BJ (cell line): Measurements from ENCODE around the gene SNCA. TPM values are rescaled to one million over a fixed set of nuclear protein-coding genes. Genes with fewer than 3 reads are reported as not detected.

Source experiments
- CTCF ChIA-PET: fragments of 350-600 bp; formaldehyde crosslinking; extraction: SDS; loops from one replicate; lab custom pipeline; 2021; ENCODE audit warnings: antibody characterized with exemption, inconsistent platforms; lab: Yijun Ruan, JAX
- POLR2A ChIA-PET: fragments of 300-600 bp; sonication (Branson Sonifier 250); formaldehyde crosslinking; extraction: SDS; loops from one replicate; lab custom pipeline; 2021; ENCODE audit warnings: antibody characterized with exemption; lab: Charles Lee
- DNase-seq: peaks from one replicate; pipeline ENCODE4 v3.0.0-alpha.2; 2011; ENCODE audit warnings: low read depth
- H3K27me3 ChIP-seq: 2 replicates; pipeline ENCODE4 v1.6.0; 2011; ENCODE audit warnings: low read length; ENCODE audit not compliant: control insufficient read depth, insufficient read depth
- H3K36me3 ChIP-seq: 2 replicates; pipeline ENCODE4 v1.5.1; 2011; ENCODE audit warnings: low read length; ENCODE audit not compliant: control insufficient read depth, insufficient read depth
- H3K4me3 ChIP-seq: 2 replicates; pipeline ENCODE4 v1.5.1; 2011; ENCODE audit warnings: low read depth, mild to moderate bottlenecking, control low read depth, low read length
- polyA plus RNA-seq: library from polyadenylated mRNA; depleted of rRNA; stranded (reverse); fragments of >200 nt; gene quantifications from 2 replicates; pipeline ENCODE4 v1.2.3, GENCODE V29; 2011
- TF ChIP-seq, protein P1 (sequence below): IDR thresholded peaks from 2 replicates; pipeline ENCODE4 v1.5.1; 2011; ENCODE audit warnings: low read depth, mild to moderate bottlenecking, control low read depth, inconsistent platforms, low read length, moderate library complexity; ENCODE audit not compliant: insufficient read depth

The SNCA gene
- polyA plus RNA-seq, 1 experiment, result 0.18 TPM

DNA sequence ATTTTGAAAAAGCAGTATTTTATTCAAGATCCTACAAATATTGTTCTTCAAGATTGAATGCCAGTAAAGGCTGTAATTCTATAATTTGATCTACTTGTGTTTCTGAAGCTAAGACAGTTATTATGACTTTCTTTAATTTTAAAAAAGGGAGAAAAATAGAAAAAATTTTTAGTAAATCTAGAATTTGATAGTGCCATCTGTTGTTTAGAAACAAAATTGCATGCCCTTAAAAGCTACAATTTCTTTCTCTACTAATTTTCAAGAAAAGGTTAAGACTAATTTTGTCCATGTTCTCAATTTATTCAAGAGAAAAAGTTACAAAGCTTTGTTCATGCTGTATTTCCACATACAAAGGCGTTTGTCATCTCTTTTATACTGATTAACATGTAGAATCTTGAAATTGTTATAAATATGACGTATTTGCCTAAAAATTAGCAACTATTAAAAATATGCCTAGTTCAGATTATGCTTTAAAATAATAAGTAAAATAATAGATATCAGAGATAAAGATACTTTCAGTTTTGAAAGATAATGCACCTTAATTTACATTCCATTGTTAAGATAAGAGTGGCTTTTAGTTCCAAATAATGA is 32.1 kb upstream of the SNCA start:
- Histone ChIP-seq H3K4me3 (no peak overlapping the region), H3K27me3 (no peaks in the 10 kb centered on the region), H3K36me3 (no peaks in the 10 kb centered on the region)
- POLR2A ChIA-PET, result no interaction called here
- no peak for DNase-seq
- TF ChIP-seq, protein P1, sequence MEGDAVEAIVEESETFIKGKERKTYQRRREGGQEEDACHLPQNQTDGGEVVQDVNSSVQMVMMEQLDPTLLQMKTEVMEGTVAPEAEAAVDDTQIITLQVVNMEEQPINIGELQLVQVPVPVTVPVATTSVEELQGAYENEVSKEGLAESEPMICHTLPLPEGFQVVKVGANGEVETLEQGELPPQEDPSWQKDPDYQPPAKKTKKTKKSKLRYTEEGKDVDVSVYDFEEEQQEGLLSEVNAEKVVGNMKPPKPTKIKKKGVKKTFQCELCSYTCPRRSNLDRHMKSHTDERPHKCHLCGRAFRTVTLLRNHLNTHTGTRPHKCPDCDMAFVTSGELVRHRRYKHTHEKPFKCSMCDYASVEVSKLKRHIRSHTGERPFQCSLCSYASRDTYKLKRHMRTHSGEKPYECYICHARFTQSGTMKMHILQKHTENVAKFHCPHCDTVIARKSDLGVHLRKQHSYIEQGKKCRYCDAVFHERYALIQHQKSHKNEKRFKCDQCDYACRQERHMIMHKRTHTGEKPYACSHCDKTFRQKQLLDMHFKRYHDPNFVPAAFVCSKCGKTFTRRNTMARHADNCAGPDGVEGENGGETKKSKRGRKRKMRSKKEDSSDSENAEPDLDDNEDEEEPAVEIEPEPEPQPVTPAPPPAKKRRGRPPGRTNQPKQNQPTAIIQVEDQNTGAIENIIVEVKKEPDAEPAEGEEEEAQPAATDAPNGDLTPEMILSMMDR, result peak; percentile 42
- CTCF ChIA-PET, result interaction anchor here (0.6 to 3.6 kb wide), 11 partner anchors 9 to 879 kb away, joined by 3 to 21 read pairs (median 5); no protein-coding TSS in a partner anchor

DNA sequence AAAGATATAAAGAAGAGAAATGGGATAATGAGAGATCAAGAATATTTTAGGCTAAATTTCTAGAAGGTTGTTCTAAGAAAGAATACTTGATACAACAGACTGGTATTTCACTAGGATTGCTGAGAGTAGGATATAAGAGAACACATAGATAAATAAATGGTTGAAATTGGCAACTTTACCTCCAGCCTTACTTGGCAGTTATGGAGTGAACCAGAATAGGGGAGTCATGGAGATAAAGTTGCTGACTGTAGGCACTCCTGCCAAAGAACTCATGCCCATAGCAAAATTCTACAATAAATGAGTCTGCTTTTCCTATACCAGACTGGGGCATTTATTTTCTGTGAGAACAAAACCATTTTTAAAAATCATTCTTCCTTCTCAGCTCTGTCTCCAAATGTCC is 31.3 kb upstream of the SNCA start:
- no peak for DNase-seq
- POLR2A ChIA-PET, result no interaction called here
- H3K27me3 ChIP-seq, result no peaks in the 10 kb centered on the region
- TF ChIP-seq, protein P1, result no peak
- no peaks in the 10 kb centered on the region for H3K36me3 ChIP-seq
- CTCF ChIA-PET, result interaction anchor here (0.6 to 3.6 kb wide), 10 partner anchors 14 to 878 kb away, joined by 3 to 21 read pairs (median 4); no protein-coding TSS in a partner anchor
- no peak overlapping the region for H3K4me3 ChIP-seq

DNA sequence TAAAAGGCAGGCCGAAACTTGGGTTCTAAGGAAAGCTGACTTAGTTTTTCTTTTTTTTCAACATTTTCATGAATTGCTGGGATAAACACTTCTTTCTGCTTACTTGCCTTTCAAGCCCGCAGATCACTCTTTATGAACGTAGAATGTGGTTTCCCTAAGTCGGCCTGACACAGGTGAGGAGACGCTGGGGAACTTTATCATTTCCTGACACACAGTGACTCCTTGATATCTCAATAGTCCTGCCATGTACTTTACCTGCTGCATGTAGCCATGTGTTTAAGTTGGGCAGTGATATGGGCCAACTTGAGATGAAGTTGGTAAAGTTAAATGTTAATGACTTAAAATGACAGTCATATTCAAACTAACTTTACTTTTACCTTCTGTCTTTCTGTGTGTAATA is 26.6 kb upstream of the SNCA start:
- H3K36me3 ChIP-seq, result no peaks in the 10 kb centered on the region
- ChIA-PET CTCF (interaction anchor here (1.7 kb wide), 1 partner anchor 222 kb away, joined by 6 read pairs; no protein-coding TSS in a partner anchor), POLR2A (no interaction called here)
- no peak overlapping the region for H3K4me3 ChIP-seq
- no peaks in the 10 kb centered on the region for H3K27me3 ChIP-seq
- TF ChIP-seq, protein P1, result no peak
- DNase-seq, result no peak

DNA sequence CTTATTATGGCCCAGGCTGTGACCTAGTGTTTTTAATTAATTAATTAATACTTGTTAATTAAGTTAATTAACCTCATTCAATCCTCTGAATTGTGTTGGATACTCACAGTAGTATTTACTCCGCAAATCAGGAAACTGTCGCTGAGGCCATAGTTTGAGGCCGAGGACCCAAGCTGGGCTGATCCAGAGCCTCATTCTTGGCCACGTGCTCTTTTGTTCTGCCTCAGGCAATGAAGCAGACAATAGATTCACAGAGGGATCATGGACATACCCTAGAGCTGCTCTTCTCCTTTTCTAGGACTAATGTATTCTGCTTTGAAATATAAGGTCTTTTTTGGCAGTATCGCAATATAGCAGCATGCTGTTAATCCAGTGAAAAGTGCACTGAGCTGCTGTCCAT is 24.0 kb upstream of the SNCA start:
- ChIA-PET CTCF (no interaction called here), POLR2A (no interaction called here)
- no peak for DNase-seq
- no peaks in the 10 kb centered on the region for H3K27me3 ChIP-seq
- H3K36me3 ChIP-seq, result no peaks in the 10 kb centered on the region
- TF ChIP-seq, protein P1, result no peak
- H3K4me3 ChIP-seq, result no peak overlapping the region

DNA sequence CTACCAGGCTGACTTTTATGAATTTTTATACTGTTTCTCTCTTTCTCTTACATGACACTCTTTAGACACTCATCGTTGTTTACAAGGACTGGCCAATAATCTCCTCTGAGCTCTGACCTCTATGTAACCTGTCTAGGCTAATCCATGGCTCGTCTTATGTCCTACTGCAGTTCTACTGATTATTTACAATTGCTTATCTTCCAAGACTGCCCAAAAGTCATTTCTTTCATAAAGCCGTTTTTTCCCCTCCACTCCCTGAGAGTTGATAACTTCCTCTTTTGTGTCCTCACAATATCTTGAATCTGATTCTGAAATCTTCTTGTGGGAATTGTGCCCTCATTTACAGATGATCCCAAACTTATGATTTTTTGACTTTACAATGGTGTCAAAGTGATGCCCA is 18.3 kb upstream of the SNCA start:
- TF ChIP-seq, protein P1, result no peak
- ChIA-PET CTCF (no interaction called here), POLR2A (no interaction called here)
- Histone ChIP-seq H3K27me3 (no peaks in the 10 kb centered on the region), H3K4me3 (no peak overlapping the region), H3K36me3 (no peaks in the 10 kb centered on the region)
- DNase-seq, result no peak
